GM12878 (cell line): ENCODE results near the gene AGBL1. TPM values are rescaled to one million over a fixed set of nuclear protein-coding genes. Genes with fewer than 3 reads are reported as not detected.

ENCODE experiments used
- ATAC-seq: fragments of 200-7000 bp; cut with Tn5 transposase; 3 replicates; pipeline ENCODE4 v1.9.1; 2020; ENCODE audit warnings: mild to moderate bottlenecking, moderate library complexity
- BruUV-seq: library from RNA; stranded (reverse); fragments of 400-500 nt; replicated peaks from 2 replicates; lab custom pipeline; 2021; lab: Mats Ljungman, UMichigan
- CTCF ChIA-PET: fragments of 300-600 bp; sonication (Branson Sonifier 250); formaldehyde crosslinking; extraction: SDS; loops from one replicate; lab custom pipeline; 2021; ENCODE audit warnings: inconsistent platforms; lab: Yijun Ruan, JAX
- POLR2A ChIA-PET: fragments of 350-600 bp; formaldehyde crosslinking; extraction: SDS; loops from one replicate; lab custom pipeline; 2021; ENCODE audit warnings: inconsistent platforms; lab: Charles Lee
- RAD21 ChIA-PET: fragments of 300-600 bp; sonication (Branson Sonifier 250); formaldehyde crosslinking; loops from one replicate; lab custom pipeline; 2023; ENCODE audit warnings: antibody characterized with exemption; ENCODE audit not compliant: unreplicated experiment; lab: Charles Lee
- SMC1A ChIA-PET: fragments of 300-600 bp; sonication (Branson Sonifier 250); formaldehyde crosslinking; loops from one replicate; lab custom pipeline; 2023; ENCODE audit not compliant: unreplicated experiment, uncharacterized antibody; lab: Charles Lee
- DNase-seq: peaks from one replicate; pipeline ENCODE4 v3.0.0-alpha.2; 2011; ENCODE audit warnings: low read depth, low spot score
- FAIRE-seq: peaks from 3 replicates; lab custom pipeline; 2011; peaks lifted over from hg19 to GRCh38; lab: Jason Lieb, UNC
- H2AFZ ChIP-seq: 2 replicates; pipeline ENCODE4 v1.6.0; 2011; ENCODE audit warnings: low read depth, low read length, control low read depth; ENCODE audit not compliant: control insufficient read depth
- H3K27ac ChIP-seq: 2 replicates; pipeline ENCODE4 v1.5.1; 2011; ENCODE audit warnings: control low read depth; ENCODE audit not compliant: control insufficient read depth, insufficient read depth
- H3K27me3 ChIP-seq, 2 experiments: replicated peaks in 1 of 2; 2 replicates each; pipeline versions ENCODE4 v1.6.0 to v1.6.1; 2011; ENCODE audit warnings: low read length in 1 of 2; ENCODE audit not compliant: control insufficient read depth in 2 of 2, insufficient read depth in 2 of 2
- H3K36me3 ChIP-seq, 2 experiments: 2 replicates each; pipeline ENCODE4 v1.5.1; 2011; ENCODE audit warnings: low read length in 1 of 2; ENCODE audit not compliant: control insufficient read depth in 2 of 2, insufficient read depth in 2 of 2
- H3K4me1 ChIP-seq: 2 replicates; pipeline ENCODE4 v1.6.1; 2011; ENCODE audit warnings: mild to moderate bottlenecking, low read length, moderate library complexity, mixed read lengths; ENCODE audit not compliant: control insufficient read depth, insufficient read depth
- H3K4me2 ChIP-seq: 2 replicates; pipeline ENCODE4 v1.6.0; 2011; ENCODE audit warnings: control low read depth; ENCODE audit not compliant: control insufficient read depth, insufficient read depth
- H3K4me3 ChIP-seq: fragments of 200-600 bp; sonication (generic); 2 replicates; pipeline ENCODE4 v1.5.1; 2016
- H3K79me2 ChIP-seq: 2 replicates; pipeline ENCODE4 v1.6.0; 2011; ENCODE audit warnings: low read length; ENCODE audit not compliant: control insufficient read depth, insufficient read depth
- H3K9ac ChIP-seq: 2 replicates; pipeline ENCODE4 v1.8.0; 2011; ENCODE audit warnings: low read length, control low read depth, mixed read lengths; ENCODE audit not compliant: control insufficient read depth, insufficient read depth
- H3K9me3 ChIP-seq: replicated peaks from 3 replicates; pipeline ENCODE4 v1.5.1; 2011; ENCODE audit warnings: mild to moderate bottlenecking, low read length; ENCODE audit not compliant: control insufficient read depth, insufficient read depth
- H4K20me1 ChIP-seq: 2 replicates; pipeline ENCODE4 v1.6.0; 2011; ENCODE audit not compliant: control insufficient read depth, insufficient read depth
- BHLHE40 ChIP-seq, 2 experiments: fragments of 450-650 bp in 1 of 2; IDR thresholded peaks; 2 replicates each; pipeline ENCODE4 v1.6.1; 2011 to 2017; ENCODE audit warnings: low read depth in 2 of 2, borderline replicate concordance in 1 of 2, improper control_type of control experiment in 1 of 2, low read length in 1 of 2, mild to moderate bottlenecking in 1 of 2
- BMI1 ChIP-seq: fragments of 450-650 bp; IDR thresholded peaks from 2 replicates; pipeline ENCODE4 v1.6.1; 2016; ENCODE audit warnings: mild to moderate bottlenecking, moderate library complexity, borderline replicate concordance
- E2F4 ChIP-seq: IDR thresholded peaks from 2 replicates; pipeline ENCODE4 v1.6.1; 2012; ENCODE audit warnings: low read depth, low read length, improper control_type of control experiment
- ETV6 ChIP-seq, 2 experiments: fragments of 450-650 bp in 1 of 2; IDR thresholded peaks in 1 of 2; conservative IDR thresholded peaks in 1 of 2; 2 replicates each; pipeline ENCODE4 v1.6.1; 2014; ENCODE audit warnings: antibody characterized with exemption in 1 of 2, borderline replicate concordance in 1 of 2, low read depth in 1 of 2, mild to moderate bottlenecking in 1 of 2, moderate library complexity in 1 of 2
- FOXM1 ChIP-seq: IDR thresholded peaks from 2 replicates; pipeline ENCODE4 v1.6.1; 2012; ENCODE audit warnings: low read depth, mild to moderate bottlenecking, inconsistent platforms, low read length, moderate library complexity
- GATAD2B ChIP-seq: fragments of 450-650 bp; conservative IDR thresholded peaks from 2 replicates; pipeline ENCODE4 v1.6.1; 2017; ENCODE audit warnings: low read depth, mild to moderate bottlenecking, moderate library complexity
- HCFC1 ChIP-seq: fragments of 150-350 bp; IDR thresholded peaks from 2 replicates; pipeline ENCODE4 v1.6.1; 2014; ENCODE audit warnings: low read length
- NFYB ChIP-seq: IDR thresholded peaks from 2 replicates; pipeline ENCODE4 v1.6.1; 2011; ENCODE audit warnings: low read depth, mild to moderate bottlenecking, low read length, improper control_type of control experiment, moderate library complexity; ENCODE audit not compliant: insufficient read depth
- NR2C2 ChIP-seq: IDR thresholded peaks from 2 replicates; pipeline ENCODE4 v1.6.1; 2011; ENCODE audit warnings: borderline replicate concordance, low read depth; ENCODE audit not compliant: control insufficient read depth, insufficient read length
- POLR2A ChIP-seq: IDR thresholded peaks from 2 replicates; pipeline ENCODE4 v1.6.1; 2011; ENCODE audit warnings: low read depth, mild to moderate bottlenecking, low read length
- RBBP5 ChIP-seq: fragments of 200-600 bp; sonication (generic); conservative IDR thresholded peaks from 2 replicates; pipeline ENCODE4 v1.6.1; 2016
- RCOR1 ChIP-seq: conservative IDR thresholded peaks from 2 replicates; pipeline ENCODE4 v1.6.1; 2012; ENCODE audit warnings: low read depth, low read length, improper control_type of control experiment
- SMAD1 ChIP-seq: fragments of 450-650 bp; IDR thresholded peaks from 2 replicates; pipeline ENCODE4 v1.6.1; 2018; ENCODE audit warnings: mild to moderate bottlenecking, low read depth; ENCODE audit not compliant: partially characterized antibody
- TAF1 ChIP-seq: IDR thresholded peaks from 2 replicates; pipeline ENCODE4 v1.6.1; 2011; ENCODE audit warnings: mild to moderate bottlenecking, low read depth, low read length, borderline replicate concordance
- TCF7 ChIP-seq: IDR thresholded peaks from 2 replicates; pipeline ENCODE4 v1.6.1; 2014; ENCODE audit warnings: antibody characterized with exemption, borderline replicate concordance
- ZNF274 ChIP-seq: IDR thresholded peaks from one replicate; pipeline ENCODE4 v1.8.0; 2011; ENCODE audit not compliant: insufficient read length, insufficient read depth
- ZNF622 ChIP-seq: fragments of 450-650 bp; IDR thresholded peaks from 2 replicates; pipeline ENCODE4 v1.6.1; 2017; ENCODE audit warnings: mild to moderate bottlenecking, inconsistent platforms
- WGBS: methylation state at CpG from one replicate; pipeline ENCODE4 v1.1.6; 2016; ENCODE audit warnings: low lambda C conversion rate; ENCODE audit not compliant: insufficient replicate concordance, insufficient coverage; ENCODE audit errors: missing lambda C conversion rate; 5-methylcytosine and 5-hydroxymethylcytosine counted together
- in situ Hi-C: fragments of 300-500 bp; cut with MboI; formaldehyde crosslinking; loops from 9 replicates; pipeline ENCODE4 v1.14.3; 2018; ENCODE audit warnings: mixed read lengths
- intact Hi-C: fragments of 100-400 bp; cut with micrococcal nuclease; formaldehyde crosslinking; loops from one replicate; pipeline ENCODE4 v1.14.2; 2022; ENCODE audit not compliant: unreplicated experiment
- polyA plus RNA-seq, 11 experiments: library from polyadenylated mRNA; depleted of rRNA in 4 of 11; unstranded in 6 of 11; stranded (reverse) in 5 of 11; fragments of >200 nt; fragmentation: Nextera tagmentation in 4 of 11; fragmentation: Illumina TruSeq in 1 of 11; extraction: Ambion mirVana in 4 of 11; extraction: Trizol in 1 of 11; gene quantifications; 1 replicate in 1 of 11; 2 replicates in 10 of 11; pipeline versions ENCODE4 v1.2.1 to v1.2.3, GENCODE V29; 2011 to 2016; ENCODE audit warnings: inconsistent platforms in 2 of 11, missing spikeins in 2 of 11, low read depth in 1 of 11
- total RNA-seq, 4 experiments: library from RNA; depleted of rRNA in 3 of 4; stranded (reverse); fragments of >200 nt in 3 of 4; fragmentation: Illumina TruSeq in 1 of 4; extraction: Trizol in 1 of 4; gene quantifications; 2 replicates each; pipeline versions ENCODE4 v1.2.1 to v1.2.3, GENCODE V29; 2013 to 2021

Gene AGBL1
- total and polyA plus RNA-seq, 10 of the 15 experiments (the other 5 are each of a cell fraction or from before 2014, with no cell fraction given), result not detected

- H3K4me1 ChIP-seq, result no peaks in the 10 kb centered on the region
- POLR2A ChIA-PET, result no interaction called here
- BruUV-seq, result no TSS peak
- TF ChIP-seq ZNF274 (no peak), SMAD1 (no peak)
- TF ChIP-seq, all 136 proteins: peak for 0
- in situ Hi-C loops, result no loop called here
- ChIA-PET RAD21 (interaction anchor here (0.6 kb wide), 1 partner anchor 1413 kb away, joined by 4 read pairs; no protein-coding TSS in a partner anchor), CTCF (interaction anchor here (0.7 kb wide), 1 partner anchor 698 kb away, joined by 3 read pairs; no protein-coding TSS in a partner anchor), SMC1A (interaction anchor here (0.6 kb wide), 1 partner anchor 72 kb away, joined by 3 read pairs; no protein-coding TSS in a partner anchor)
- Histone ChIP-seq H3K27me3 (no peaks in the 10 kb centered on the region), H3K36me3 (no peaks in the 10 kb centered on the region), H3K4me3 (no peak overlapping the region), H3K27ac (no peak overlapping the region), H3K79me2 (no peaks in the 10 kb centered on the region), H3K9ac (no peak overlapping the region), H2AFZ (no peak overlapping the region), H3K4me2 (no peak overlapping the region), H4K20me1 (no peaks in the 10 kb centered on the region), H3K9me3 (no peaks in the 10 kb centered on the region)
- FAIRE-seq (no peak), ATAC-seq (no peak), DNase-seq (no peak)
- intact Hi-C loops, result no loop called here
- 57% methylated on average over 6 of the region's 6 CpGs for WGBS
Observed at GRCh38 chr15:87031540-87032230, 952.0 kb downstream of the AGBL1 start.

- Histone ChIP-seq H4K20me1 (no peaks in the 10 kb centered on the region), H3K9ac (no peak overlapping the region), H3K4me2 (no peak overlapping the region), H3K27ac (no peak overlapping the region), H3K36me3 (no peaks in the 10 kb centered on the region)
- SMC1A ChIA-PET, result no interaction called here
- FAIRE-seq, result no peak
- TF ChIP-seq TAF1, result no peak
- TF ChIP-seq RBBP5, result no peak
- no peak for TF ChIP-seq GATAD2B
- no peak for TF ChIP-seq SMAD1
- no peak for TF ChIP-seq NR2C2
- no peak for TF ChIP-seq ETV6 (conservative IDR thresholded peaks at IDR 0.05 in 1 of 2, IDR thresholded peaks at IDR 0.05 in 1 of 2; ENCODE audit: borderline replicate concordance in 1 of 2, low read depth in 1 of 2)
- TF ChIP-seq ZNF274, result no peak
- no peak for TF ChIP-seq BMI1
- TF ChIP-seq BHLHE40 (IDR thresholded peaks at IDR 0.05; ENCODE audit: borderline replicate concordance in 1 of 2, low read depth in 2 of 2, low read length in 1 of 2), result no peak
- no peak for TF ChIP-seq TCF7
- TF ChIP-seq NFYB, result no peak
- TF ChIP-seq HCFC1, result no peak
- no peak for TF ChIP-seq E2F4
- no peak for TF ChIP-seq FOXM1
- TF ChIP-seq RCOR1, result no peak
- TF ChIP-seq ZNF622, result no peak
- TF ChIP-seq POLR2A, result no peak
- TF ChIP-seq, all 136 proteins: peak for 0
- H3K4me1 ChIP-seq, result no peaks in the 10 kb centered on the region
- H3K9me3 ChIP-seq, result no peaks in the 10 kb centered on the region
- no peaks in the 10 kb centered on the region for H3K27me3 ChIP-seq
- H3K79me2 ChIP-seq, result no peaks in the 10 kb centered on the region
- ChIA-PET POLR2A (no interaction called here), CTCF (interaction anchor here (0.7 kb wide), 1 partner anchor 699 kb away, joined by 3 read pairs; no protein-coding TSS in a partner anchor), RAD21 (no interaction called here)
- H2AFZ ChIP-seq, result no peak overlapping the region
- intact Hi-C loops, result no loop called here
- no peak overlapping the region for H3K4me3 ChIP-seq
- whole genome bisulfite sequencing, result 25% methylated on average over 6 of the region's 6 CpGs
- DNase-seq, result no peak
- ATAC-seq, result no peak
- no TSS peak for BruUV-seq
- in situ Hi-C loops, result no loop called here
Observed at GRCh38 chr15:87032295-87032694, 952.6 kb downstream of the AGBL1 start.
